HepG2 (cell line): ENCODE measurements around the gene KCNMB2. TPM values are rescaled to one million over a fixed set of nuclear protein-coding genes. Genes with fewer than 3 reads are reported as not detected.

Experiments
- ATAC-seq: fragments of 200-7000 bp; cut with Tn5 transposase; 3 replicates; pipeline ENCODE4 v1.9.1; 2020; ENCODE audit warnings: mild to moderate bottlenecking, moderate library complexity
- BruUV-seq: library from RNA; stranded (reverse); fragments of 400-500 nt; replicated peaks from 2 replicates; lab custom pipeline; 2021; lab: Mats Ljungman, UMichigan
- CTCF ChIA-PET: fragments of 300-600 bp; formaldehyde crosslinking; extraction: SDS; loops from one replicate; lab custom pipeline; 2021; ENCODE audit warnings: low total read pairs, inconsistent platforms, low intra/inter-chr PET ratio; lab: Yijun Ruan, JAX
- POLR2A ChIA-PET: fragments of 350-600 bp; sonication (Branson Sonifier 250); formaldehyde crosslinking; loops from one replicate; lab custom pipeline; 2020; ENCODE audit warnings: antibody characterized with exemption, inconsistent platforms; lab: Yijun Ruan, JAX
- DNase-seq: peaks from one replicate; pipeline ENCODE4 v3.0.0-alpha.2; 2015; ENCODE audit warnings: low spot score
- FAIRE-seq: peaks from 3 replicates; lab custom pipeline; 2011; peaks lifted over from hg19 to GRCh38; lab: Jason Lieb, UNC
- H2AFZ ChIP-seq: one replicate; pipeline ENCODE4 v1.6.1; 2011; ENCODE audit warnings: low read length, inconsistent platforms
- H3K27ac ChIP-seq: fragments of 300-600 bp; 3 replicates; pipeline ENCODE4 v1.8.0; 2011; ENCODE audit warnings: mixed run types, mild to moderate bottlenecking, mixed read lengths, low read length, inconsistent platforms; ENCODE audit not compliant: insufficient read depth; ENCODE audit errors: extremely low read length
- H3K27me3 ChIP-seq, 2 experiments: fragments of 200-600 bp in 1 of 2; 2 replicates in 1 of 2; 3 replicates in 1 of 2; pipeline versions ENCODE4 v1.6.0 to v1.8.0; 2011; ENCODE audit warnings: low read length in 2 of 2, mild to moderate bottlenecking in 2 of 2, moderate library complexity in 2 of 2, inconsistent platforms in 1 of 2; ENCODE audit not compliant: insufficient read depth in 2 of 2, control insufficient read depth in 1 of 2
- H3K36me3 ChIP-seq, 2 experiments: fragments of 200-600 bp in 1 of 2; replicated peaks in 1 of 2; 2 replicates in 1 of 2; 3 replicates in 1 of 2; pipeline versions ENCODE4 v1.5.1 to v1.8.0; 2011; ENCODE audit warnings: low read length in 2 of 2, inconsistent platforms in 1 of 2; ENCODE audit not compliant: insufficient read depth in 2 of 2, control insufficient read depth in 1 of 2
- H3K4me1 ChIP-seq: 2 replicates; pipeline ENCODE4 v1.5.1; 2012; ENCODE audit warnings: low read length, inconsistent platforms; ENCODE audit not compliant: insufficient read depth
- H3K4me2 ChIP-seq: 2 replicates; pipeline ENCODE4 v1.6.0; 2011; ENCODE audit warnings: low read depth, low read length, inconsistent platforms
- H3K4me3 ChIP-seq, 3 experiments: fragments of 200-600 bp in 1 of 3; sonication (generic), shearing (Covaris generic) in 1 of 3; replicated peaks in 1 of 3; 2 replicates each; pipeline ENCODE4 v1.5.1; 2011 to 2016; ENCODE audit warnings: low read length in 3 of 3, inconsistent platforms in 2 of 3, low read depth in 2 of 3, mild to moderate bottlenecking in 2 of 3, control low read depth in 1 of 3, mixed read lengths in 1 of 3; ENCODE audit not compliant: insufficient read depth in 1 of 3
- H3K79me2 ChIP-seq: one replicate; pipeline ENCODE4 v1.6.1; 2011; ENCODE audit warnings: low read length, inconsistent platforms; ENCODE audit not compliant: insufficient read depth
- H3K9ac ChIP-seq: 2 replicates; pipeline ENCODE4 v1.6.0; 2011; ENCODE audit warnings: mild to moderate bottlenecking, low read depth, low read length, inconsistent platforms; ENCODE audit not compliant: insufficient read depth
- H3K9me3 ChIP-seq: 2 replicates; pipeline ENCODE4 v1.5.1; 2012; ENCODE audit warnings: mild to moderate bottlenecking, low read length
- H4K20me1 ChIP-seq: 2 replicates; pipeline ENCODE4 v1.6.0; 2011; ENCODE audit warnings: inconsistent platforms, mild to moderate bottlenecking, low read length, moderate library complexity; ENCODE audit not compliant: insufficient read depth
- ARNT2 ChIP-seq: sonication (generic); formaldehyde crosslinking; IDR thresholded peaks from 2 replicates; pipeline ENCODE4 v1.8.0; 2022; ENCODE audit warnings: mild to moderate bottlenecking, low read depth, missing genetic modification reagents, moderate library complexity
- CCDC6 ChIP-seq: sonication (generic); formaldehyde crosslinking; IDR thresholded peaks from 2 replicates; pipeline ENCODE4 v1.8.1; 2022; ENCODE audit warnings: mild to moderate bottlenecking, missing genetic modification reagents, moderate library complexity
- DPF2 ChIP-seq: sonication (generic); formaldehyde crosslinking; IDR thresholded peaks from 2 replicates; pipeline ENCODE4 v1.4.0; 2020; ENCODE audit warnings: mild to moderate bottlenecking, low read depth, missing genetic modification reagents, borderline replicate concordance
- IKZF1 ChIP-seq: fragments of 450-650 bp; IDR thresholded peaks from 2 replicates; pipeline ENCODE4 v1.7.1; 2016
- PCBP2 ChIP-seq: fragments of 200-400 bp; formaldehyde crosslinking; optimal IDR thresholded peaks from 2 replicates; pipeline ENCODE3; 2018; ENCODE audit warnings: low read length, low read depth; ENCODE audit not compliant: poor library complexity, severe bottlenecking
- SRSF1 ChIP-seq: fragments of 200-400 bp; formaldehyde crosslinking; optimal IDR thresholded peaks from 2 replicates; pipeline ENCODE3; 2017; ENCODE audit warnings: mild to moderate bottlenecking, low read depth, low read length, moderate library complexity
- ZNF496 ChIP-seq: sonication (generic); formaldehyde crosslinking; IDR thresholded peaks from 2 replicates; pipeline ENCODE4 v1.8.1; 2023; ENCODE audit warnings: mild to moderate bottlenecking, moderate library complexity, missing genetic modification reagents; ENCODE audit not compliant: insufficient replicate concordance
- ZNF703 ChIP-seq: sonication (generic); formaldehyde crosslinking; IDR thresholded peaks from 2 replicates; pipeline ENCODE4 v1.5.1; 2020; ENCODE audit warnings: missing genetic modification reagents, mild to moderate bottlenecking, moderate library complexity, borderline replicate concordance
- WGBS: methylation state at CpG from one replicate; pipeline ENCODE4 v1.1.6; 2017; ENCODE audit warnings: low lambda C conversion rate; 5-methylcytosine and 5-hydroxymethylcytosine counted together
- in situ Hi-C: cut with HindIII; loops from 2 replicates; pipeline ENCODE4 v1.10.0; 2017; ENCODE audit warnings: low pct_unique_long_range_greater_than_20kb; ENCODE audit not compliant: extremely low pct_ligation_motif_present
- intact Hi-C: fragments of 100-400 bp; cut with micrococcal nuclease; formaldehyde crosslinking; loops from one replicate; pipeline ENCODE4 v1.10.0; 2022; ENCODE audit not compliant: unreplicated experiment
- polyA plus RNA-seq, 8 experiments: library from polyadenylated mRNA; depleted of rRNA in 3 of 8; stranded (reverse) in 7 of 8; unstranded in 1 of 8; fragments of >200 nt; fragmentation: Illumina TruSeq in 4 of 8; extraction: Trizol in 4 of 8; gene quantifications; 2 replicates each; pipeline versions ENCODE4 v1.2.1 to v1.2.3, GENCODE V29; 2011 to 2016; ENCODE audit warnings: low read depth in 4 of 8, missing spikeins in 1 of 8, mixed read lengths in 1 of 8; ENCODE audit not compliant: insufficient read depth in 1 of 8
- total RNA-seq, 5 experiments: library from RNA; depleted of rRNA; stranded (reverse); fragments of >200 nt; fragmentation: Illumina TruSeq; extraction: Trizol; gene quantifications; 2 replicates each; pipeline ENCODE4 v1.2.3, GENCODE V29; 2016; ENCODE audit warnings: low read depth in 1 of 5
- TF ChIP-seq, protein P1 (sequence below), 2 experiments: fragments of 450-650 bp in 1 of 2; sonication (generic) in 1 of 2; formaldehyde crosslinking in 1 of 2; IDR thresholded peaks; 2 replicates each; pipeline versions ENCODE4 v1.6.1 to v1.8.0; 2016 to 2022; ENCODE audit warnings: antibody characterized with exemption in 1 of 2, mild to moderate bottlenecking in 1 of 2, missing genetic modification reagents in 1 of 2

KCNMB2 gene
- total and polyA plus RNA-seq, 2 of the 13 experiments (the other 11 are each of a cell fraction or from before 2014, with no cell fraction given) = not detected

- FAIRE-seq (no peak), DNase-seq (no peak), ATAC-seq (no peak)
- no TSS peak for BruUV-seq
- H3K9me3 ChIP-seq = no peaks in the 10 kb centered on the region
- no peaks in the 10 kb centered on the region for H3K36me3 ChIP-seq
- intact Hi-C loops (no loop called here), in situ Hi-C loops (no loop called here)
- H3K27ac ChIP-seq = no peak overlapping the region
- H2AFZ ChIP-seq = no peak overlapping the region
- no peak overlapping the region for H3K4me3 ChIP-seq
- ChIA-PET POLR2A (no interaction called here), CTCF (no interaction called here)
- 3% methylated on average over 2 of the region's 2 CpGs for WGBS
- TF ChIP-seq, protein P1, sequence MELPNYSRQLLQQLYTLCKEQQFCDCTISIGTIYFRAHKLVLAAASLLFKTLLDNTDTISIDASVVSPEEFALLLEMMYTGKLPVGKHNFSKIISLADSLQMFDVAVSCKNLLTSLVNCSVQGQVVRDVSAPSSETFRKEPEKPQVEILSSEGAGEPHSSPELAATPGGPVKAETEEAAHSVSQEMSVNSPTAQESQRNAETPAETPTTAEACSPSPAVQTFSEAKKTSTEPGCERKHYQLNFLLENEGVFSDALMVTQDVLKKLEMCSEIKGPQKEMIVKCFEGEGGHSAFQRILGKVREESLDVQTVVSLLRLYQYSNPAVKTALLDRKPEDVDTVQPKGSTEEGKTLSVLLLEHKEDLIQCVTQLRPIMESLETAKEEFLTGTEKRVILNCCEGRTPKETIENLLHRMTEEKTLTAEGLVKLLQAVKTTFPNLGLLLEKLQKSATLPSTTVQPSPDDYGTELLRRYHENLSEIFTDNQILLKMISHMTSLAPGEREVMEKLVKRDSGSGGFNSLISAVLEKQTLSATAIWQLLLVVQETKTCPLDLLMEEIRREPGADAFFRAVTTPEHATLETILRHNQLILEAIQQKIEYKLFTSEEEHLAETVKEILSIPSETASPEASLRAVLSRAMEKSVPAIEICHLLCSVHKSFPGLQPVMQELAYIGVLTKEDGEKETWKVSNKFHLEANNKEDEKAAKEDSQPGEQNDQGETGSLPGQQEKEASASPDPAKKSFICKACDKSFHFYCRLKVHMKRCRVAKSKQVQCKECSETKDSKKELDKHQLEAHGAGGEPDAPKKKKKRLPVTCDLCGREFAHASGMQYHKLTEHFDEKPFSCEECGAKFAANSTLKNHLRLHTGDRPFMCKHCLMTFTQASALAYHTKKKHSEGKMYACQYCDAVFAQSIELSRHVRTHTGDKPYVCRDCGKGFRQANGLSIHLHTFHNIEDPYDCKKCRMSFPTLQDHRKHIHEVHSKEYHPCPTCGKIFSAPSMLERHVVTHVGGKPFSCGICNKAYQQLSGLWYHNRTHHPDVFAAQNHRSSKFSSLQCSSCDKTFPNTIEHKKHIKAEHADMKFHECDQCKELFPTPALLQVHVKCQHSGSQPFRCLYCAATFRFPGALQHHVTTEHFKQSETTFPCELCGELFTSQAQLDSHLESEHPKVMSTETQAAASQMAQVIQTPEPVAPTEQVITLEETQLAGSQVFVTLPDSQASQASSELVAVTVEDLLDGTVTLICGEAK (IDR thresholded peaks at IDR 0.05) = peak; percentile 19; the same call in 1 of the 2 replicates
- TF ChIP-seq, protein P1 (CRISPR knock-in tag; IDR thresholded peaks at IDR 0.05) = peak; percentile 88; the same call in 1 of the 2 replicates
- no peak for TF ChIP-seq SRSF1
- no peak for TF ChIP-seq PCBP2
- TF ChIP-seq ZNF496 (CRISPR knock-in tag) = no peak
- no peak for TF ChIP-seq ARNT2 (CRISPR knock-in tag)
- no peak for TF ChIP-seq DPF2 (CRISPR knock-in tag)
- no peak for TF ChIP-seq IKZF1
- no peak for TF ChIP-seq ZNF703 (CRISPR knock-in tag)
- TF ChIP-seq CCDC6 (CRISPR knock-in tag) = no peak
- H3K9ac ChIP-seq = no peak overlapping the region
- H3K4me2 ChIP-seq = no peak overlapping the region
- H4K20me1 ChIP-seq = no peaks in the 10 kb centered on the region
- no peaks in the 10 kb centered on the region for H3K27me3 ChIP-seq
- peaks cover 18% of the 10 kb centered on the region for H3K4me1 ChIP-seq
- no peaks in the 10 kb centered on the region for H3K79me2 ChIP-seq
These were observed 27.8 kb upstream of the KCNMB2 start for GRCh38 chr3:178508443-178508825.
